Stimulated activated CD8-positive, alpha-beta memory T cell treated with anti-CD3 and anti-CD28 coated beads, Interleukin-12 subunit alpha, Interleukin-12 subunit beta, amount 100 ng/mL, for 24 hours (primary cell): ENCODE measurements around the gene TTC38.
A peak's percentile ranks its signal among the peaks of the same experiment; 100 is the strongest.
"Not testable (repeated sequence)": the region's sequence is repeated elsewhere in the genome, so short reads cannot be mapped to it uniquely, and the experiment has no call there.

Experiments used
- DNase-seq: peaks from one replicate; pipeline ENCODE4 v3.0.0-alpha.2; 2020; ENCODE audit errors: extremely low read depth

TTC38 gene

DNA sequence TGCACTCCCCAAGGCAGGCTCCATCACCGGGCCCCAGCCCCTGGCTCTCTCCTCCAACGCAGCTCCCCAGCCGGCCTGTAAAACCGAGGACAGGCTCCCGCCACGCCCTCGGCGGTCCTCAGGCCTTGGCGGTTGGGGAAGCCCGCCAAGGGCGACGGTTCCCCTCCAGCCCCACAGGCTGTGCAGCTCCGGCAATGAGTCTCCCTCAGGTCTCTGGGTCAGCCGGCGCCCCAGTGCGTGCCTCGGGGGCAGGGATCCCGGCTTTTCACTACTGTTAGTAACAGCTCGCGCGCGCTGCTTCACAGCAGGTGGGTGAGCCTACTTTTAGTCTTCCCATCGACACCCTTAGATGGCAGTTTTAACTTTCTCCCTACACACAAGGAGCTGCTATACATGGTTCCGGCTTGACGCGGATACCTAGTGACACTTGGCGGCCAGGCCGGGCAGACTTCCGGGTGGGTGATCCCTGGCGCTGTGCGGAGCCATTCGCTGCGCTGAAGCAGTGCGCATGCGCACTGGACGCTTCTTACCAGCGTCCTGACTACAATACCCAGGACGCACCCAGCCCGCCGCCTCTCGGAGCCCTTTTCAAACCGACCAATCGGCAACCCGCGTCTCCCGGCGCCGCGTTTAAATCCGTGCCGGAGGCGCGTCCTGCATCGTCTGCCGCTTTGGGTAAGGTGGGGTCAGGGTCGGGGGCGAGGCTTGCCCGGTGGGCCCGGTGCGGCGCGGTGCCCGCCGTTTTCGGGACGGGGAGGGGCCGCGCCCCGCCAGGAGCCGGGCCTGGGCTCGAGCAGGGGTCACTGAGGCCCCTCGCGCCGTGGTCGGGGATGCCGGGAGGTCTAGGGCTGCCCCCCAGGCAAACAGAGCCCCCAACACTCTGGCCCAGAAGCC is 28.7 kb downstream of the TTC38 start, which contains the start of gene GTSE1:
TSS of gene GTSE1 (plus strand) at position 614 of the 894 bp plus-strand sequence. CDS start 531 bp downstream, outside the sequence.
- DNase-seq: peak; percentile 90

DNA sequence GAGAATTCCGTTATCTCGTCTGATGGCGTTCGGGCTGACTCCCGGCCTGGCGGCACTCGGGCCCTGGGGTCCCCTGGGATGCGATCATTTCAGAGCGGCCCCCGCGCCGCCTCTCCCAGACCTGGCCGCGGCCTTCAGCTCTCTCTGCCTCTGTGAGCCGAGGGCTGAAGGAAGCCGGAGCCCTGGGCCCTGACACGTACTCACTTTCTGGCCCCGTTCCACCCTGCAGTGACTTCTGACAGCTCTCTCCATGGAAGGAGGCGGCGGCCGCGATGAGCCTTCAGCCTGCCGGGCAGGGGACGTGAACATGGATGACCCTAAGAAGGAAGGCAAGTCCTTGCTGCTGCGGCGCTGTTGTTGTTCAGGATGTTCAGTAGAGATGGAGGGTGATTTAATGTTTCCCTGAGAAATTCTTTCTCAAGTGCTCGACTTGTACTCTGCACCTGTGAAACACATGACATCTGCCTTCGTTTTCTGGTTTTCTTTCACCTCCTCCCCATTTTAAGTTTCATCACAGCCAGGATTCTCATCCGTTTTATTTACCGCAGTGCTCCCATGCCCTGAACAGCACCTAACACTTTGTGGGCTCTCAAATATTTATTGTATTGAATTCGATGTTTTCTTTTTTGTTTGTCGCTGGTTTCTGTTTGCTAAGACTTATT is 29.5 kb downstream of the TTC38 start:
- DNase-seq: no peak

DNA sequence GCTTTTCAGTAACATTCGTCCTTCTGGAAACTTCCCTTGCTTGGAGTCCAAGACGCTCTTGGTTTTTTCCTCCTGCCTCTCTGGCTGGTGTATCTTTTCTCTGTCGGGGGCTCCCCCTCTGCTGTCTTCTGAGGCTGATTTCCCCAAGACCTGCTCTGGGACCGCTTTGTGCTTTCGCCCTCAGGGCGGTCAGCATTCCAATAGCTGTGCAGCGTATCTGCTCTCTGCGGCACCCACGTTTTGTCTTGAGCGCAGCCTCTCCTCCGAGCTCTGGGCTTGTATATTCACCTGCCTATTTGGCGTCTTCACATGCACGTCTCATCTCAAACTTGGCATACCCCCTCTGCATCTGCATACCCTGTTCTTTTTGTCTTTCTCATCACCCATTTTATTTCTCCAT is 31.3 kb downstream of the TTC38 start:
- DNase-seq: no peak

DNA sequence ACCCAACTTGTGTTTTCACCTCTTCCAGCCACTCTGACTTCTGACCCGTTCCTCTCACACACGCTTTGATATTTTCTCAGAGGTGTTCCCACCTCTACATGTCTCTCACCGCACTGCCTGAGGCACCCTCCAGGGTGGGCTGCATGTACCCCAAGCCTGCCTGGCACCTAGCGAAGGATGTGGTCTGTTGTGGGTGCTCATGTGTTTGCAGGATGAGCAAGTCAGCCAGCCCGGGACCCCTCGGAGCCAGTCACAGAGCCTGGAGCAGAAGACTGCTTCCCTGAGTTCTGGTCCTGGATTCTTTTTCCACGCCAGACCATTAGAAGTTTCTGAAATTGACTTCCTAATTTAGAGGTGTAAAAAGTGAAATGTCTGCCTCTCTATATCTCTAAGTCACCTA is 32.7 kb downstream of the TTC38 start:
- no peak for DNase-seq

DNA sequence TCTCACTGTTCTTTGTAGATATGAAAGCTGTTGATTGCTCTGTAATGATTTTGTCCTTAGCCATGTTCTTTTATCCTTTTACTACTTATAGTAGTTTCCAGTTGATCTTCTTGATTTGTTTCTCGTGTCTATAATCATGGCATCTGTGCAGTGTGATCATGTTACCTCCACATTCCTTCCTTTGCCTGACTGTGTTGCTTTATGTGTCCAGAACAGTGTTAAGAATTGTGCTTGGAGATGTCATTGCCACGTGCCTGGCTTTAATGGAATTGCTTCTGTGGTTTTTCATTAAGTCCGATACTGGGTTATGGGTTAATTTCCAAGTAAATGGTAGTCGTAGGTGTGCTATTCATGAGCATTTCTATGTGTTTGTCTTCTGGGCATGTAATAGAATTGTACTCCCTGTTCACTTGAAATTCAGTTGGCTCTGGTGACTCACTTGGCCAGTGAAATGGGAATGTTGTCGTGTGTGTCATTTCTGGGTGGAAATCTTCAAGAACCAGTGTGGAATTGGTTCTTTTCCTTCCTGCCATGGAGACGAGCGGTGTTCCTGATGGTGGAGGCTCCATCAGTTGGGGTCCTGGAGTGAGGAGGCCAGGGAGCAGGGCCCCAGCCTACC is 35.6 kb downstream of the TTC38 start:
- no peak for DNase-seq

DNA sequence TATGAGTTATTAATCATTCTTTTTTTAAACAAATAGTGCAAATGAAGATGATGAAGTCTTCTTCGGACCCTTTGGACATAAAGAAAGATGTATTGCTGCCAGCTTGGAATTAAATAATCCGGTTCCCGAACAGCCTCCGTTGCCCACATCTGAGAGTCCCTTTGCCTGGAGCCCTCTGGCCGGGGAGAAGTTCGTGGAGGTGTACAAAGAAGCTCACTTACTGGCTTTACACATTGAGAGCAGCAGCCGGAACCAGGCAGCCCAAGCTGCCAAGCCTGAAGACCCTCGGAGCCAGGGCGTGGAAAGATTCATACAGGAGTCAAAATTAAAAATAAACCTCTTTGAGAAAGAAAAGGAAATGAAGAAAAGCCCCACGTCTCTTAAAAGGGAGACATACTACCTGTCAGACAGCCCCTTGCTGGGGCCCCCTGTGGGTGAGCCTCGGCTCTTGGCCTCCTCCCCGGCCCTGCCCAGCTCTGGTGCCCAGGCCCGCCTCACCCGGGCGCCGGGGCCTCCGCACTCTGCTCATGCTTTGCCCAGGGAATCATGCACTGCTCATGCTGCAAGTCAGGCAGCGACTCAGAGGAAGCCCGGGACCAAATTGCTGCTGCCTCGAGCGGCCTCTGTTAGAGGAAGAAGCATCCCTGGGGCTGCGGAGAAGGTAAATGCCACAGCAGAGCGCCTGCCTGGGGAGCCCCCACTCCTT is 40.6 kb downstream of the TTC38 start:
- DNase-seq: no peak

DNA sequence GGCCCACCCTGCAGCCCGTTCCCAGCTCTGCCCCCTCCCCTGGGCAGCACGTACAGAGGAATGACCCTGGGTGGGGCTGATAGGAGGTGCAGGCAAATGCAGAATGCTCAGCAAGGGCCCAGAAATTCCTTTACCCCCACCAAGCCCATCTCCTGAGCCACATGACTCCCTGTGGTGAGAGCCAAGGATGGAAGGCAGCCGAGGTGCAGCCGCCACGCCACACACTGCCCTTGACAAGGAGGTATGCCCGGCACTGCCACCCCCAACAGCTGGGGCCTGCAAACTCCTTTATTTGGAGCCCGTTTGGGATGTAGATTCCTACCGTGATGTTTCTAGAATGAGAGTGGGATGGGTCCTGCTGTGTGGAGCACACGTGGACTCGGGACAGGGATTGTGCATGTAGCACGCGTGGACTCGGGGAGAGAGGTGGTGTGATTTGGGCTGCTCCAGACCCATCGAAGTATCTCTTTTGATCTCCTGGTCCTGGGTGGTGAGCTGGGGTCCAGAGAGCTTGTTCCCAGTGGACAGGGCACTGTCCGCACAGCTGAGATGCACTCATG is 41.8 kb downstream of the TTC38 start:
- no peak for DNase-seq

DNA sequence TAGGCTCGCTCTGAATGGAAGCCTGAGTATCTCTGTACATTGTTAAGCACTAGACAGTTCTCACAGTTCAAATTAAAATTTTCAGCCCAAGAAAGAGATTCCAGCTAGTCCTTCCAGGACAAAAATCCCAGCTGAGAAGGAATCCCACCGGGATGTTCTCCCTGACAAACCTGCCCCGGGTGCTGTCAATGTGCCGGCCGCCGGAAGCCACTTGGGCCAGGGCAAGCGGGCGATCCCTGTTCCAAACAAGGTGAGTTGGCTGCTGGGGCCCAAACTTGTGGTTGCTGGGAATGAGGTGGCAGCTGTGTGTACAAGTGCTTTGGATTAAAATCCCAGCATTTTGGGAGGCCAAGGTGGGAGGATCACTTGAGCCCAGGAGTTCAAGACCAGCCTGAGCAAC is 44.2 kb downstream of the TTC38 start:
- no peak for DNase-seq

DNA sequence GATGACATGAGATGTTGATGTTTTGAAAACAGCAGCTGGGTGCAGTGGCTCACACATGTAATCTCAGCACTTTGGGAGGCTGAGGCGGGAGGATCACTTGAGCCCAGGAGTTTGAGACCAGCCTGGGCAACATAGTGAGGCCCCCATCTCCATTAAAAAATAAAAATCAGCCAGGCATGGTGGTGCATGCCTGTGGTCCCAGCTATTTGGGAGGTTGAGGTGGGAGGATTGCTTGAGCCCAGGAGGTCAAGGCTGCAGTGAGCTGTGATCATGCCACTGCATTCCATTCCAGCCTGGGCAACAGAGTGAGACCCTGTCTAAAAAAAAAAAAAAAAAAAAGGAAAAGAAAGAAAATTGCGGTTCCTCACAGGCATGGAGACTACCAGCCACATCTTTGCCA is 45.0 kb downstream of the TTC38 start:
- not testable (repeated sequence) for DNase-seq

DNA sequence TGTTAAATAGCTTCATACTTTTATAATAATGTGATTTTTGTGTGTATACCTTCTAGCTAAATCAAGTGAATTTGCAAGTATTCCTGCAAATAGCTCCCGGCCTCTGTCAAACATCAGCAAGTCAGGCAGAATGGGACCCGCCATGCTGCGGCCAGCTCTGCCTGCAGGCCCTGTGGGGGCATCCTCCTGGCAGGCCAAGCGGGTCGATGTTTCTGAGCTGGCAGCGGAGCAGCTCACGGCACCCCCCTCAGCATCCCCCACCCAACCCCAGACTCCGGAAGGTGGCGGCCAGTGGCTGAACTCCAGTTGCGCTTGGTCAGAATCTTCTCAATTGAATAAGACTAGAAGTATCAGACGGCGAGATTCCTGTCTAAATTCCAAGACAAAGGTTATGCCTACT is 48.2 kb downstream of the TTC38 start:
- DNase-seq: no peak

DNA sequence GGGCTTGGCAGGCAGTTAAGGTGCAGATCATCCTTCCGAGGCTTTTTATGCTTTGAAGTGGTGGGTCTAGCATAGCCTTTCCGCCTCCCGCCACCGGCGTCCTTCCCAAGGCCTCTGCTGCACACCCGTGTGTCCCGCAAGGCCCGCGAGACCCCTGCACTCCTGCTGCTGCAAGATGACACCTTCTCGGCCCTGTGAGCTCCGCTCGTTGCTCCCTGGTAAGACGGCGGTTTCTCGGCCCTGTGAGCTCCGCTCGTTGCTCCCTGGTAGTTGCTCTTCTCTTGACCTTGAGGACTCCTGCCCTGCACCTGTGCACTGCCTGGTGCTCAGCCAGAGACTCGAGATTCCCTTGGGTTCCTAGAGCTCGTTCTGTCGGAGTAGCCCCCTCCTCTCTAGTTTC is 49.8 kb downstream of the TTC38 start:
- no peak for DNase-seq

DNA sequence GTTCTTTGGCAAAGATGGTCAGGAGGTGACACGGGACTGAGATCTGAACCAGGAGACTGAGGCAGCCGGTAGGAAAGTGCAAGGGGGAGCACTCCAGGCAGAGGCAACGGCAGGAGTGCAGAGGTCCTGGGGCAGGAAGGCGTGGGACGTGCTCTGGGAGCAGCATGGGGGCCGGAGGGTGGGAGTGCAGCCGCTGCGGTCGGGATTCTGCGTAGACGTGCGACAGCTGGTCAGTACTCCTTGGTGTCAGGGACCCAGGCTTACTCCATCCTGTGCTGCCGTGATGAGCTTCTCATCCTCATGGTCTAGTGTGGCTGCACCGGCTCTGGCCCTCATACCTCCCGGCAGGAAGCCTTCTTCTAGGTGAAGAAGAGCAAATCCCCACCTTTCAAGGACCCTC is 50.8 kb downstream of the TTC38 start:
- DNase-seq: no peak

DNA sequence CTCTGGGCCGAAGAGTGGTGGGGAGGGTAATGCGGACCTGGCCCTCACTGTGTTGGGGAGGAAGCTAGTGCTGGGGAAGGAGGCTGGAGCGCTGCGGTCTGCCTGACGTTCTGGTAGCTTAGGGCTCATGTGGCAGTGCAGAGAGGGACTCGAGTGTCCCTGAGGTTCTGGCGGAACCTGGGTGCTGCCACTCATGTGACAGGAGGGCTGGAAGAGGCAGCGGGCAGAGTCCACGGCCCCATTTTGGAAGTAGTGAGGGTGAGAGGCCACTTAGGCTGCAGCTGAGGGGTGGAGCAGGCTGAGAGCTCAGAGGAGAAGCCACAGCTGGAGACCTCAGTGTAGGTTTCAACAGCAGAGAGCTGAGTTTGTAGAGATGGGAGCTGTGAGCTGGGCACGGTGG is 51.5 kb downstream of the TTC38 start:
- no peak for DNase-seq

DNA sequence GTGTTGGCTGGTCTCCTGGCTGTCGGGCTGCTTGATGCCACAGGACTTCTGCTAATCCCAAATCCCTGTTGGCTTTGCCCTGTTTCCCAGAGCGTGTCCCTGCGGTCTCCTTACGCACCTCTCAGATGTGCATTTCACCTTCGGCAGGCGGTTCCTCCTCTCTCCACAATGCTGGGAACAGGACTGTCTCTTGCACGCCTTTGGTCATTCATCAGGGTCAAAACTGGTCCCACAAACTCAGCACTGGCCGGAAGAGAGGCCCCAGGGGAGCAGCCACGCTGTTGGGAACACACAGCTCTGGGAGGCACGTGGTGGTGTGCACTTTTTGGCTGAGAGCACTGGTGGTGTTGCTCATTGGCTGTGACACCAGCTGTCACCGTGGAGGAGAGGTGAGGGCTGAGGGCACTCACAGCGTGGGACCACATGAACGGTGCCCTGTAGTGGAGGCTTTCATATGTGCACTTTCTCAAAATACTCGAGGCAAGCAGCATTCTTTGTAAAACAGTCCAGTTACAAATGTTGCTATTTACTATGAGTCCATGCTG is 52.4 kb downstream of the TTC38 start:
- DNase-seq: no peak

DNA sequence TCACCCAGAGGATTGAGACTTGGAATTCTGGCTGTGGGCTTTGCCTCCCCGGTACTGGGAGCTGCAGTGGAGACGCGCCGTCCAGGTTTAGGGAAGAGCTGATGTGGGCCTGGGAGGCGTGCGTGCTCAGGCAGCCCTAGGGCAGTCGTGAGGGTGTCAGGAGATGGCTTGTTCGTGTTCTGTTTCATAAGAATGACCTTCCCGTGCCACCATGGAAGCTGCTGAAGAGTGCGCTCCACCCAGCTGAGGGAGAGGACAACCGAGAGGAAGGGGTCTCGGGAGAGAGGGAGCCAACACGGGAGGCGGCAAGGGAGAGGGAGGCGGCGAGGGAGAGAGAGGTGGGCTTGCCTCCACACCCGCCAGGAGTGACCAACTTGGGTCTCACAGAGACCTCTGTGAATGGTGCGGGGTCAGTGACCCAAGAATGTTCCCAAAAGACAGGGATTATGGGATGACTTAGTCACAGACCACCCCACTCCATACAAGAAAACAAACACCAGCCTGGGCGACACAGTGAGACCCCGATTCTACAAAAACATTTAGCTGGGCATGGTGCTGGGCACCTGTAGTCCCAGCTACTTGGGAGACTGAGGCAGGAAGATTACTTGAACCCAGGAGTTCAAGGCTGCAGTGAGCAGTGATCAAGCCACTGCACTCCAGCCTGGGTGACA is 53.0 kb downstream of the TTC38 start:
- no peak for DNase-seq

DNA sequence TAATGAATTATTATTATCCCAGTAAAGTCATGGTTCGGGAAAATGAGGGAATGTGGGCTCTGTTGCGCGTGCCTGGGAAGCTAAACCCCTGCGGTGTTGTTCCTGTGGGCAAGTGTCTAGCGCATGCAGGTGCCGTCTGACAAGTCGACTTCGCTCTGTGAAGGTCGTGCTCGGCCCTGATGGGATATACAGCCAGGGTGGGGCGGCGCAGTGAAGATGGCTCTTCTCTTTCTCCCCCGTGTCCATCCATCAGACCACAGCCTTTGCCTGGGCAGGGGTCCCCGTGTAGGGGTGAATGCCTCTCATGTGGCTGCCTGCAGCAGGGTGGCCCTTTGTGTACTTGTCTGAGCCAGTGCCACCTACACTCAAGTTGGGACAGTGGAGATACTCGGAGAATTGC is 54.9 kb downstream of the TTC38 start:
- DNase-seq: no peak

DNA sequence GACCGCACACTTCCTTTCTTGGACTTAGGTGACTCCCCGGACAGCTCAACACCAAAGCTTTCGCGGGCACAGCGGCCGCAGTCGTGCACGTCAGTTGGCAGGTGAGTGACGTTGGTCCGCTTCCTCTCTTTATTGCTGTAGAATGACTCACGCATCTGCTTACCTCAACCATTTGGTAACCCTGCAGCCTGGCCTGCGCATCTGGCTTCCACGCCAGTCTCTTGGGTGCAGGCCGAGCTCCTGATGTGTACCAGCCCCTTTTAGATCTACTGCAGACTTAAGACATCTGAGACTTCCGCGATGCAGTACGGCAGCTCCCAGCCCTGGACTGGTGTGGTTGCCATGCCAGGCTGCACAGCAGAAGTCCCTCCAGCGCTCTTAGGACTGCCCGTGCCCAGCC is 55.4 kb downstream of the TTC38 start:
- DNase-seq: no peak

DNA sequence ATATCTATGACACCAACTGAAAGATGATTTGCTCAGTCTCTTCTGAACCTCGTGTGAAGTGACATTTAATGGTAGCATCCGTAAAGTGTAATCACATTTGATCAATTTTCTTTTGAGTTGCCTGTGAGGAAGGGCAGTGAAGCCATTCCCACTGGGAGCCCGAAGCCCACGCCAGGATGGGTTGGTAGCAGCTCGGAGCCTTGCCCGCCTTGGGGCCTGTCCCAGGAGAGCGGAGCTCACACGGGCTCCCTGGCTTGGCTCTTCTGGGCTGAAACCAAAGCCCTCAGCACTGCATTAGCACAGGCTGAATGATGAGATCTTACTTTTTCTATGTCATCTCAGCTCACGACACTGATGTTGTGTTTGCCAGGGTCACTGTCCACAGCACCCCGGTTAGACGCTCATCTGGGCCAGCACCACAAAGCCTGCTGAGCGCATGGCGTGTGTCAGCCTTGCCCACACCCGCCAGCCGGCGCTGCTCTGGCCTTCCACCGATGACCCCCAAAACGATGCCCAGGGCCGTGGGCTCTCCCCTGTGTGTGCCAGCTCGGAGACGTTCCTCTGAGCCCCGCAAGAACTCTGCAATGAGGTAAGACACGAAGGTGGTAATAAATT is 58.4 kb downstream of the TTC38 start:
- DNase-seq: no peak

DNA sequence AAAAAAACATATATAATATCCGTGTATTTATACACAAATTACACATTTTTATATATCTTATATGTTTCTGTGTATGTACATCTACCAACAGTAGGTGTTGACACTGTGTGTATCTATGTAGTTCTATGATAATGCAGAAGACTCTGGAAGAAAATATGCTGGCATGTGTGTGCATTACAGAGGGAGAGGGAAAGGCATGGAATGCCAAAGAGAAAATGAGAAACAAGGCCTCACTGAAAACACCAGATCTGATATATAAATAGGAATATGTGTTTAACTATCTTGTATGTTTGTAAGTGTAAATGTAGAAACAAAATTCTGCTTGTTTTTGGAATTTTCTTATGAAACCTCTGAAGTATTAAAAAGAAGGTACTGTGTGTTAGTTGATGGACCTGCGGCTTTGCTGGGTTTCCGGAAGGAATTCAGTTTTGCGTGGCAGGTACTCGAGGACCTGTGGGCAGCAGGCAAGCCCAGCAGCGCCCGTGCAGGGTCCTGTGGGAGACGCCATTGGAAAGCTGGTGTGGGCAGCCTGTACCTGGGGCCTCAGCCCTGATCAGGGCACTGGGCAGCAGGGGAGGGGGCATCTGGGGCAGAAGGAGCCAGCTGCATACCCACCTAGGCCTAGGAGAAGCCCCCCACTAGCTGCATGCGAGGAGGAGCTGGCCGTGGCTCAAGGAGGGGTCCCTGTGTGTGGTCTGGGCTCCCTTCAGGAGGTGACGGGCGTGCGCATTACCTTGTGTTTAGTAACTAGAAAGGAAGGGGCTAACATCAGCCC is 60.1 kb downstream of the TTC38 start:
- DNase-seq: no peak

DNA sequence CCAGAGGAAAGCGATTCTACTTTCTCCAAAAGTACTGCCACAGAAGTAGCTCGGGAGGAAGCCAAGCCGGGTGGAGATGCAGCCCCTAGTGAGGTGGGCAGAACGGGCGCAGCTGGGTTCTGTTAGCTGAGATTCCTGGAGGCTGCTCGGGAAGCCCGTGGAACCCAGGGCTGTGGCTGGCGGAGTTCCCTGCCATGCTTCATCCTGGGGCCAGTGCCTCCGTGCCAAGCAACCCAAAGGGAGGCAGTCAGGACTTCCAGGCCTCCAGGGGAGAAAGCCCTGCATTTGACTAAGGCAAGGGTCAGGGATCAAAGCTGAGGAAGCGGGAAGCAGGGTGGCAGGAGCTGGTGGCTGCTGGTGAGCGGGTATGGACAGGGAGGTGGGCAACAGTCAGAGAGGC is 61.0 kb downstream of the TTC38 start:
- DNase-seq: no peak
